ENCODE results near the gene GIT2.

GIT2 gene

DNA sequence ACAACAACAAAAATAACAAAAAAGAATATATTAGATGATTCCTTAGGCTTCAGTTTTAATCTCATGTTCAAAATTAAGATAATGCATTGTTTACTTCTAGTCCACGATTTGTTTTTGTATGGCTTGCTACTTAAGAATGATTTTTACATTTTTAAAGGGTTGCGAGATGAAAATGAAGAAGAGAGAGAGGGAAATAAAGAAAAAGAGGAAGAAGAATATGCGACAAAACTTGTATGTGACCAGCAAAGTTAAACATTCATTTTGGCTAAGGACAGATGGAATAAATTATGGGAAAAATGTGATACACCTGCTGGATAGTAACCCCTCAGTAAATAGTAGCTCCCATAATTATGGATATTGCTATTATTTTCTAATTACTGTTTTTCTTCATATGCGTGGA is 1.2 kb upstream of the GIT2 start:
- TF ChIP-seq CTCF (IDR thresholded peaks at IDR 0.05; ENCODE audit: low read depth, low read length): no peak
- no peak for DNase-seq (ENCODE audit: extremely low read depth, low read depth)

DNA sequence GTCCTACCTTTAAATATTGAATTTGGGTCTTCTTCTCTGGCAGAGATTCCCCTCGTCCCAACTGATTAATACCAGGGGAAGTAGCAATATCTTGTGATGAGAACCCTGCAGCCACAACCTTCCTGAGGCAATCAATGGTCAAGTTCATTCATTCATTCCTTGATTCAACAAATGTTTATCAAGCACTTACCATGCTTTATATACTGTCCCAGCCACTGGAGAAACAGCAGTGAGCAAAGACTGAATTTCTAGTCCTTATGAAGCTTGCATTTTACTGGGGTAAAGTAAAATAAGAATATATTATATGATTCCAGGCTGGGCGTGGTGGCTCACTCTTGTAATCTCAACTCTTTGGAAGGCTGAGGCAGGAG is 300 bp upstream of the GIT2 start:
- no peak for TF ChIP-seq CTCF (IDR thresholded peaks at IDR 0.05; ENCODE audit: low read depth, low read length)

GRCh38 chr12:109995361-109995685 is 845 bp downstream of the GIT2 start:
- no peak for DNase-seq (ENCODE audit: extremely low read depth, low read depth)
- no peak for TF ChIP-seq CTCF (IDR thresholded peaks at IDR 0.05; ENCODE audit: low read depth, low read length)

More for the DNA sequence above, 300 bp upstream of the GIT2 start:
- no peak for DNase-seq (ENCODE audit: extremely low read depth, low read depth)

DNA sequence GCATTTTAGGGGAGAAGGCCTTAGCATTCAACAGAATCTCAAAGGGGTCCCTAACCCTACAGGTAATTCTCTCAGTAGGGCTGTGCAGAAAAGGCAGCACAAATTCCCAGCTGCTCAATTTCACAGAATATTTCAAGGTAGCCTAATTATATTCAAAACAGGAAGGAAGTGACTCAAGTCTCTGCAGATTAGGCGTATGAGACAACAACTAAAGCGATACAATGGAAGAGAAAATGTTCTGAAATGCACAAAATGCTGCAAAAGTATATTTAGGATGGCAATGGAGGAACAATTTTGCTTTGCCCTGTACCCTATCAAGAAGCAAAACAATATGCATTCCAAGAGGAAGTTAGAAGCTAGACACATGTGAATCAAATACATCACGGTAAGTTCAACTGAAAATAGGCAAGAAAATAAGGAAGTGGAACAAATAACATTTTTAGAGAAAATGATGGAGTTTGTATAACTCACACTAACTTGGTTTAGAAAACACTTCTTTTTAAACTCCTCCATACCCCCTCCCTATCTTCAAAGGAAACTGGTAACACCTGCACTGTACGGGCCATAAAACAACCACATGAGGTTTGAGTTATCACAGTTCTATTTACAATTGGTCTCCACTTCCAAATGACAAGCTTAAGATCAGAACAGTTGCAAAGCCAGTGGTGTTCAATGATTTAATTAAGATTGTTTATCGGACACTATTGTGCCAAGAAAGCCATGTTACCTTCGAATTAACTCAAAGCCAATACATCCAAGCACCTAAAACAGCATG is 1.6 kb downstream of the GIT2 start:
- no peak for TF ChIP-seq CTCF (IDR thresholded peaks at IDR 0.05; ENCODE audit: low read depth, low read length)
- DNase-seq (ENCODE audit: extremely low read depth, low read depth): no peak

DNA sequence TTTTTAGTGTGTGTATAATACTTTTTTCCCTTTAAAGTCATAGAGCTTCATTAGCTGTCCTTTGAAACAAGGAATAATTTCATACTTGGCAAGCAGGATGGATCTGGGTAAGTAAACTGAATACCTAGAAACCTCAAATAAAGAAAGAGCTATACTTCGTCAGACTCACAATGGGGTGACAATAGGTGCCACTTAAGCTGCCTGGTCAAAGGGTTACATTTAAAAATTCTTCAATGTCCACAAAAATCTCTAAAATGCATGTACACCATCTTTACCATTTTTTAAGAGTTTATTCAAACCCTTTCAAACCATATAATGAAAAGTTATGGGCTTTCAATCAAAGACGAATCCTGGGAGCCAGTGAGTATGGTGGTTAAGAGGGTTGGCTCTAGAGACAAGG is 3.1 kb downstream of the GIT2 start:
- no peak for DNase-seq (ENCODE audit: extremely low read depth, low read depth)
- no peak for TF ChIP-seq CTCF (IDR thresholded peaks at IDR 0.05; ENCODE audit: low read depth, low read length)

GRCh38 chr12:109991586-109991985 is 4.6 kb downstream of the GIT2 start:
- no peak for DNase-seq (ENCODE audit: extremely low read depth, low read depth)
- no peak for TF ChIP-seq CTCF (IDR thresholded peaks at IDR 0.05; ENCODE audit: low read depth, low read length)

DNA sequence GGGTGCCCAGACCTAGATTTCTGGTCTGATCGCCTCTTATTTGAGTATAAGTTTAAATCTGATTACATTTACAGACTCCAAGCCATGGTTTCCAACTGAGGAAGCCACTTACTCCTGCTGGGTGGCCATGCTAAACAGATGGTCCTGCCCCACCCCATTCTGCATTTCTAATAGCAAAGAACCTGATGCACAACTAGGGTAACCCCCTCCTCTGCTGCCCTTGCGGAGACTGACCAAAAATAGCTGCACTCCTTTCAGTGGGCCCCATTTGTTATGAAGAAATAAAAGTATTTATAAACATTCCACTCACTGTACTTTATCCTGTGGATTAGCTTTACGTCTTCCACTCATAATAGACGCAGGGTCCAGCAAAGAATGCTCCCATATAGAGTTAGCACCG is 6.8 kb downstream of the GIT2 start:
- no peak for TF ChIP-seq CTCF (IDR thresholded peaks at IDR 0.05; ENCODE audit: low read depth, low read length)
- no peak for DNase-seq (ENCODE audit: extremely low read depth, low read depth)
